Neuronal stem cell (in vitro differentiated cells): Measurements from ENCODE around the gene FAXDC2.

Source experiments
- DNase-seq: peaks from one replicate; pipeline ENCODE4 v3.0.0-alpha.2; 2013; ENCODE audit warnings: low spot score
- H2AFZ ChIP-seq: one replicate; pipeline ENCODE4 v1.6.1; 2013; ENCODE audit warnings: mild to moderate bottlenecking, low read length, inconsistent platforms
- H2AK5ac ChIP-seq: 2 replicates; pipeline ENCODE4 v1.6.1; 2013; ENCODE audit warnings: low read depth, mild to moderate bottlenecking, inconsistent platforms, low read length, moderate library complexity, mixed read lengths
- H2BK120ac ChIP-seq: 2 replicates; pipeline ENCODE4 v1.6.1; 2013; ENCODE audit warnings: low read depth, mild to moderate bottlenecking, inconsistent platforms, low read length, moderate library complexity, mixed read lengths
- H2BK12ac ChIP-seq: one replicate; pipeline ENCODE4 v1.6.1; 2013; ENCODE audit warnings: low read length, inconsistent platforms
- H2BK15ac ChIP-seq: 2 replicates; pipeline ENCODE4 v1.6.1; 2013; ENCODE audit warnings: mild to moderate bottlenecking, low read length, inconsistent platforms, mixed read lengths
- H2BK5ac ChIP-seq: one replicate; pipeline ENCODE4 v1.6.1; 2013; ENCODE audit warnings: inconsistent platforms, mild to moderate bottlenecking, low read length, moderate library complexity
- H3K14ac ChIP-seq: one replicate; pipeline ENCODE4 v1.6.1; 2013; ENCODE audit warnings: low read length, inconsistent platforms
- H3K18ac ChIP-seq: 2 replicates; pipeline ENCODE4 v1.6.1; 2013; ENCODE audit warnings: low read length, inconsistent platforms
- H3K23ac ChIP-seq: 2 replicates; pipeline ENCODE4 v1.6.1; 2013; ENCODE audit warnings: low read depth, mild to moderate bottlenecking, mixed read lengths, low read length, inconsistent platforms; ENCODE audit not compliant: poor library complexity
- H3K27ac ChIP-seq: replicated peaks from 3 replicates; pipeline ENCODE4 v1.5.1; 2013; ENCODE audit warnings: low read length, inconsistent platforms
- H3K27me3 ChIP-seq, 3 experiments: 2 replicates each; pipeline ENCODE4 v1.6.1; 2013; ENCODE audit warnings: low read length in 3 of 3, mild to moderate bottlenecking in 2 of 3, inconsistent platforms in 1 of 3, low read depth in 1 of 3, mixed read lengths in 1 of 3, moderate library complexity in 1 of 3; ENCODE audit not compliant: control insufficient read depth in 3 of 3, insufficient read depth in 3 of 3
- H3K36me3 ChIP-seq, 2 donors: replicated peaks in 1 of 2; 2 replicates each; pipeline ENCODE4 v1.6.1; 2013; ENCODE audit warnings: low read length in 2 of 2; ENCODE audit not compliant: control insufficient read depth in 2 of 2, insufficient read depth in 2 of 2
- H3K4ac ChIP-seq: 2 replicates; pipeline ENCODE4 v1.6.1; 2013; ENCODE audit warnings: inconsistent platforms, mild to moderate bottlenecking, low read length, moderate library complexity
- H3K4me1 ChIP-seq, 2 donors: 1 replicate in 1 of 2; 2 replicates in 1 of 2; pipeline ENCODE4 v1.6.1; 2013; ENCODE audit warnings: low read length in 2 of 2, low read depth in 1 of 2; ENCODE audit not compliant: control insufficient read depth in 2 of 2, insufficient read depth in 1 of 2
- H3K4me2 ChIP-seq: one replicate; pipeline ENCODE4 v1.6.1; 2013; ENCODE audit warnings: mild to moderate bottlenecking, low read length, inconsistent platforms; ENCODE audit not compliant: insufficient read depth, poor library complexity, severe bottlenecking
- H3K4me3 ChIP-seq, 2 donors: 2 replicates each; pipeline ENCODE4 v1.5.1; 2013; ENCODE audit warnings: low read length in 2 of 2, mild to moderate bottlenecking in 2 of 2, inconsistent platforms in 1 of 2, moderate library complexity in 1 of 2
- H3K79me1 ChIP-seq: one replicate; pipeline ENCODE4 v1.6.1; 2013; ENCODE audit warnings: low read depth, mild to moderate bottlenecking, inconsistent platforms, low read length, moderate library complexity
- H3K9ac ChIP-seq: one replicate; pipeline ENCODE4 v1.6.1; 2013; ENCODE audit warnings: mild to moderate bottlenecking, low read depth, low read length, inconsistent platforms; ENCODE audit not compliant: poor library complexity
- H3K9me3 ChIP-seq, 2 donors: replicated peaks in 1 of 2; 2 replicates each; pipeline versions ENCODE3 to v1.6.1; 2013; ENCODE audit warnings: low read length in 2 of 2, mild to moderate bottlenecking in 2 of 2, inconsistent platforms in 1 of 2, low read depth in 1 of 2, mixed read lengths in 1 of 2, moderate library complexity in 1 of 2; ENCODE audit not compliant: control insufficient read depth in 2 of 2, insufficient read depth in 1 of 2
- H4K8ac ChIP-seq: one replicate; pipeline ENCODE4 v1.6.1; 2013; ENCODE audit warnings: low read depth, mild to moderate bottlenecking, inconsistent platforms, low read length, moderate library complexity
- H4K91ac ChIP-seq: one replicate; pipeline ENCODE4 v1.6.1; 2013; ENCODE audit warnings: low read length, low read depth, mild to moderate bottlenecking, inconsistent platforms; ENCODE audit not compliant: poor library complexity
- WGBS, 2 donors: extraction: QIAGEN DNeasy Blood & Tissue Kit; methylation state at CpG; one replicate each; pipeline ENCODE4 v1.1.7; 2013; ENCODE audit warnings: missing lambda C conversion rate in 2 of 2, mixed read lengths in 1 of 2; ENCODE audit not compliant: insufficient read length in 2 of 2, insufficient replicate concordance in 1 of 2; ENCODE audit errors: extremely low coverage in 2 of 2; 5-methylcytosine and 5-hydroxymethylcytosine counted together

Gene FAXDC2

DNA sequence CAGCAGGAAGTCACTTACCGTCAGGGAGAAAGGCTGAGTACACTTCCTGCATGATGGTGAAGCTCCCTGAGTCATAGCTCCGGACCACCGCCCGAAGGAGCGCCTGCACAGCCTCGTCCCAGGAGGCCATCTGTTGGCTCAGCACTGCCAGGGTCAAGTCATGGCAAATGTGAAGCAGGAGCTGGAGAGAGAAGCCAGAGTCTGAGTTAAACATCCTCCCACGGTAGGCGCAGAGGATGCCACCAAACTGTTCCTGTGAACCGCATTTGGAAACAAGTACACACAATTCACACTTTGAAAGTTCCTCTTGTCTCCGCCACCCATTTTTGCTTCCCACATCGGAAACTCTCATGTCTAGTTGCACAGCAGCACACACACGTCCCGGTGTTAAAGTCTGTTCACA lies 42.0 kb upstream of the FAXDC2 start:
- no peak overlapping the region for H3K4me2 ChIP-seq
- no peak overlapping the region for H2BK15ac ChIP-seq
- no peak overlapping the region for H2BK12ac ChIP-seq
- H3K4ac ChIP-seq, result no peak overlapping the region
- H3K18ac ChIP-seq, result no peak overlapping the region
- no peak overlapping the region for H3K27ac ChIP-seq
- H2BK5ac ChIP-seq, result no peak overlapping the region
- H4K8ac ChIP-seq, result no peak overlapping the region
- H3K9me3 ChIP-seq, result peaks cover 3 to 9% of the 10 kb centered on the region in 2 donors
- H3K4me1 ChIP-seq, result no peaks in the 10 kb centered on the region
- no peak overlapping the region for H2AK5ac ChIP-seq
- no CpG with 5 or more reads among the region's 13 CpGs for WGBS, 2 donors
- DNase-seq, result no peak
- H2BK120ac ChIP-seq, result no peak overlapping the region
- H3K4me3 ChIP-seq, result no peak overlapping the region
- H2AFZ ChIP-seq, result no peak overlapping the region
- no peak overlapping the region for H3K14ac ChIP-seq
- H3K23ac ChIP-seq, result no peak overlapping the region
- no peak overlapping the region for H3K9ac ChIP-seq
- no peaks in the 10 kb centered on the region for H3K27me3 ChIP-seq
- H3K79me1 ChIP-seq, result peaks cover 2% of the 10 kb centered on the region
- H4K91ac ChIP-seq, result no peak overlapping the region
- H3K36me3 ChIP-seq, result peaks cover 40 to 94% of the 10 kb centered on the region in 2 donors

GRCh38 chr5:154885439-154885838 lies 35.0 kb upstream of the FAXDC2 start:
- H3K27me3 ChIP-seq, result no peaks in the 10 kb centered on the region
- H2BK15ac ChIP-seq, result no peak overlapping the region
- no peak overlapping the region for H3K27ac ChIP-seq
- H3K79me1 ChIP-seq, result no peaks in the 10 kb centered on the region
- no peak overlapping the region for H2AFZ ChIP-seq
- H3K14ac ChIP-seq, result no peak overlapping the region
- H2BK12ac ChIP-seq, result no peak overlapping the region
- no peak overlapping the region for H3K9ac ChIP-seq
- no peak overlapping the region for H2AK5ac ChIP-seq
- WGBS, 2 donors, result no CpG with 5 or more reads among the region's 2 CpGs
- H3K4me2 ChIP-seq, result no peak overlapping the region
- H3K36me3 ChIP-seq, result peaks cover 23 to 66% of the 10 kb centered on the region in 2 donors
- no peak overlapping the region for H3K4me3 ChIP-seq
- no peak overlapping the region for H2BK5ac ChIP-seq
- H4K91ac ChIP-seq, result no peak overlapping the region
- H3K4me1 ChIP-seq, result no peaks in the 10 kb centered on the region
- no peak overlapping the region for H3K4ac ChIP-seq
- H2BK120ac ChIP-seq, result no peak overlapping the region
- no peak for DNase-seq
- H3K9me3 ChIP-seq, result peaks cover 18 to 38% of the 10 kb centered on the region in 2 donors
- H3K18ac ChIP-seq, result no peak overlapping the region
- H3K23ac ChIP-seq, result no peak overlapping the region
- no peak overlapping the region for H4K8ac ChIP-seq

DNA sequence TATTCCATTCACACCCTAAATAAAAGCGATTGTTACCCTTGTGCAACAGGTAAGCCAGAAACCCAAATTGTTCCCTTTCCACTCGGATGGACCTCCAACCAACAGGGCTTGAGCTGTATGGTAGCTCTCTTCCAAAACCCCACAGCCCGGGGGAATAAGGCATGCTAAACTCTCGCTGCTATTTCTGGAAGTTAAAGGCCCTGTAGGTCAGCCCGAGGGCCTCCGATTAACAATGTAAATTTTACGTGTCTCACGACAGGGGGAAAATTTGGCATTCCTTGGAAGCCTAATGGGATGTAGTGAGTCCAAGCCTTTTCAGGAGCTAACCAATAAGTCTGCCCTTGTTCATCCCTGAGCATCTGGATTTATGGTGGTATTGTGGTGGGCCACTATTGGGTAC lies 34.0 kb upstream of the FAXDC2 start:
- no peak overlapping the region for H2BK120ac ChIP-seq
- WGBS, 2 donors, result no CpG with 5 or more reads among the region's 8 CpGs
- H3K23ac ChIP-seq, result no peak overlapping the region
- no peak overlapping the region for H2BK15ac ChIP-seq
- no peak overlapping the region for H3K9ac ChIP-seq
- no peak overlapping the region for H3K27ac ChIP-seq
- no peak overlapping the region for H3K14ac ChIP-seq
- H3K4me1 ChIP-seq, result no peaks in the 10 kb centered on the region
- no peak overlapping the region for H3K4ac ChIP-seq
- H3K4me3 ChIP-seq, result no peak overlapping the region
- H3K27me3 ChIP-seq, result no peaks in the 10 kb centered on the region
- no peaks in the 10 kb centered on the region for H3K79me1 ChIP-seq
- H3K18ac ChIP-seq, result no peak overlapping the region
- peaks cover 18 to 41% of the 10 kb centered on the region in 2 donors for H3K9me3 ChIP-seq
- peaks cover 18 to 56% of the 10 kb centered on the region in 2 donors for H3K36me3 ChIP-seq
- no peak overlapping the region for H4K8ac ChIP-seq
- H2AFZ ChIP-seq, result no peak overlapping the region
- H3K4me2 ChIP-seq, result no peak overlapping the region
- no peak overlapping the region for H2BK12ac ChIP-seq
- DNase-seq, result no peak
- no peak overlapping the region for H2BK5ac ChIP-seq
- H4K91ac ChIP-seq, result no peak overlapping the region
- H2AK5ac ChIP-seq, result no peak overlapping the region

DNA sequence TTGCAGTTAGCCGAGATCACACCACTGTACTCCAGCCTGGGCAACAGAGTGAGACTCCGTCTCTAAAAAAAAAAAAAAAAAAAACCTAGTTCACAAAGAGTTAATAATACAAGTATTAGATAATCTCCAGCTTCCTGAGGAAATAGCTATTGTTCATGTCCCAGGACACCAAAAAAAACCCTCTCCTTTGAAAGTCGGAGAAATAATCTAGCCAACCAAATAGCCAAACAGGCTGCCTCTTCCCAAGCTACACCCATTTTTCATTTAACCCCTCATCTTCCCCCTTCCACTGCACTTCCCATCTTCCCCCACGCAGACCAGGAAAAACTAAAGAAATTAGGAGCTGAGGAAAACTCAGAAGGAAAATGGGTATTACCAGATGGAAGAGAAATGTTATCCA lies 31.6 kb upstream of the FAXDC2 start:
- no peak overlapping the region for H3K4me3 ChIP-seq
- WGBS, 2 donors, result no CpG with 5 or more reads among the region's 4 CpGs
- no peak overlapping the region for H3K14ac ChIP-seq
- H4K8ac ChIP-seq, result no peak overlapping the region
- H3K4me2 ChIP-seq, result no peak overlapping the region
- H2AK5ac ChIP-seq, result no peak overlapping the region
- H2BK5ac ChIP-seq, result no peak overlapping the region
- H3K4ac ChIP-seq, result no peak overlapping the region
- H2AFZ ChIP-seq, result no peak overlapping the region
- H2BK120ac ChIP-seq, result no peak overlapping the region
- H3K9ac ChIP-seq, result no peak overlapping the region
- no peak overlapping the region for H2BK15ac ChIP-seq
- peaks cover 21 to 51% of the 10 kb centered on the region in 2 donors for H3K9me3 ChIP-seq
- no peak overlapping the region for H3K18ac ChIP-seq
- no peaks in the 10 kb centered on the region for H3K79me1 ChIP-seq
- H3K4me1 ChIP-seq, result no peaks in the 10 kb centered on the region
- no peak overlapping the region for H2BK12ac ChIP-seq
- no peak overlapping the region for H3K27ac ChIP-seq
- no peaks in the 10 kb centered on the region for H3K27me3 ChIP-seq
- no peak for DNase-seq
- no peak overlapping the region for H4K91ac ChIP-seq
- no peak overlapping the region for H3K23ac ChIP-seq
- peaks cover 12 to 48% of the 10 kb centered on the region in 2 donors for H3K36me3 ChIP-seq
